Measurements from ENCODE around the gene FBLN5. TPM values are rescaled to one million over a fixed set of nuclear protein-coding genes. Genes with fewer than 3 reads are reported as not detected.

FBLN5 gene
- total and polyA plus RNA-seq, 9 of the 15 experiments (the other 6 are each of a cell fraction or from before 2014, with no cell fraction given) = 0.11 to 0.22 TPM; not detected in 7

GRCh38 chr14:91985521-91986255 is 38.2 kb upstream of the FBLN5 start:
- H3K4me3 ChIP-seq = no peak overlapping the region
- intact Hi-C loops (cut with micrococcal nuclease) = no loop called here
- CTCF ChIA-PET (ENCODE audit: low intra/inter-chr PET ratio) = no interaction called here
- no peaks in the 10 kb centered on the region for H3K4me1 ChIP-seq (replicated peaks in 1 of 2; ENCODE audit: control insufficient read depth in 2 of 2, insufficient read depth in 2 of 2, low read length in 2 of 2)
- ATAC-seq (no peak), DNase-seq (ENCODE audit: extremely low read depth in 1 of 4, low spot score in 3 of 4) (no peak), FAIRE-seq (no peak)
- H3K9me3 ChIP-seq (replicated peaks; ENCODE audit: control insufficient read depth, insufficient read depth, low read depth, low read length) = no peaks in the 10 kb centered on the region
- no peak overlapping the region for H3K27ac ChIP-seq (ENCODE audit: extremely low read depth, low read depth, low read length)
- no peak overlapping the region for H3K4me2 ChIP-seq (ENCODE audit: insufficient read depth, low read length)
- POLR2A ChIA-PET = interaction anchor here (0.7 kb wide), 2 partner anchors 1199 to 1380 kb away, joined by 3 read pairs; partner anchors contain the start of genes LYSET and MOAP1
- in situ Hi-C loops (cut with MboI) = no loop called here
- TF ChIP-seq GABPA (tag; conservative IDR thresholded peaks at IDR 0.05; ENCODE audit: low read depth) = no peak
- no peak for TF ChIP-seq ATF7 (IDR thresholded peaks at IDR 0.05)
- TF ChIP-seq ZNF274 (IDR thresholded peaks at IDR 0.05; ENCODE audit: borderline replicate concordance, low read depth, low read length) = no peak
- no peak for TF ChIP-seq RAD21 (CRISPR knock-in tag; conservative IDR thresholded peaks at IDR 0.05 in 1 of 2, IDR thresholded peaks at IDR 0.05 in 1 of 2)
- TF ChIP-seq ZNF23 (CRISPR knock-in tag; IDR thresholded peaks at IDR 0.05) = no peak
- TF ChIP-seq ADNP (tag; IDR thresholded peaks at IDR 0.05) = no peak
- TF ChIP-seq, protein P1, sequence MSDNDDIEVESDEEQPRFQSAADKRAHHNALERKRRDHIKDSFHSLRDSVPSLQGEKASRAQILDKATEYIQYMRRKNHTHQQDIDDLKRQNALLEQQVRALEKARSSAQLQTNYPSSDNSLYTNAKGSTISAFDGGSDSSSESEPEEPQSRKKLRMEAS (CRISPR knock-in tag; IDR thresholded peaks at IDR 0.05) = no peak
- TF ChIP-seq, protein P2, sequence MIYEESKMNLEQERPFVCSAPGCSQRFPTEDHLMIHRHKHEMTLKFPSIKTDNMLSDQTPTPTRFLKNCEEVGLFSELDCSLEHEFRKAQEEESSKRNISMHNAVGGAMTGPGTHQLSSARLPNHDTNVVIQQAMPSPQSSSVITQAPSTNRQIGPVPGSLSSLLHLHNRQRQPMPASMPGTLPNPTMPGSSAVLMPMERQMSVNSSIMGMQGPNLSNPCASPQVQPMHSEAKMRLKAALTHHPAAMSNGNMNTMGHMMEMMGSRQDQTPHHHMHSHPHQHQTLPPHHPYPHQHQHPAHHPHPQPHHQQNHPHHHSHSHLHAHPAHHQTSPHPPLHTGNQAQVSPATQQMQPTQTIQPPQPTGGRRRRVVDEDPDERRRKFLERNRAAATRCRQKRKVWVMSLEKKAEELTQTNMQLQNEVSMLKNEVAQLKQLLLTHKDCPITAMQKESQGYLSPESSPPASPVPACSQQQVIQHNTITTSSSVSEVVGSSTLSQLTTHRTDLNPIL (CRISPR knock-in tag; IDR thresholded peaks at IDR 0.05) = no peak
- WGBS (ENCODE audit: insufficient coverage, low coverage, missing lambda C conversion rate) = 95% methylated on average over 4 of the region's 4 CpGs
- H3K36me3 ChIP-seq (ENCODE audit: control insufficient read depth, insufficient read depth, low read length) = peaks cover 48% of the 10 kb centered on the region
- H3K27me3 ChIP-seq (ENCODE audit: control insufficient read depth in 2 of 2, insufficient read depth in 2 of 2, low read length in 2 of 2) = no peaks in the 10 kb centered on the region
- H4K20me1 ChIP-seq (replicated peaks; ENCODE audit: control insufficient read depth, insufficient read depth, low read length) = no peaks in the 10 kb centered on the region
- no peaks in the 10 kb centered on the region for H3K9me1 ChIP-seq (ENCODE audit: control insufficient read depth, insufficient read depth, low read length)
- H3K79me2 ChIP-seq (ENCODE audit: control insufficient read depth, insufficient read depth, low read length) = no peaks in the 10 kb centered on the region
- no TSS peak for BruUV-seq (replicated peaks)
- no peak overlapping the region for H3K9ac ChIP-seq (ENCODE audit: insufficient read depth in 1 of 2, low read depth in 2 of 2, low read length in 2 of 2)
- no peak overlapping the region for H2AFZ ChIP-seq (ENCODE audit: low read depth, low read length)

Data from K562 (cell line).